ENCODE results near the gene FYTTD1.
"Not testable (repeated sequence)": the region's sequence is repeated elsewhere in the genome, so short reads cannot be mapped to it uniquely, and the experiment has no call there.

- not testable (repeated sequence) for TF ChIP-seq CTCF (IDR thresholded peaks at IDR 0.05); MAZ (IDR thresholded peaks at IDR 0.05; ENCODE audit: borderline replicate concordance, low read depth, low read length); MAX (IDR thresholded peaks at IDR 0.05); JUN (IDR thresholded peaks at IDR 0.05); CHD2 (IDR thresholded peaks at IDR 0.05; ENCODE audit: low read length, partially characterized antibody); EP300 (IDR thresholded peaks at IDR 0.05); CBX8 (IDR thresholded peaks at IDR 0.05)
Observed at GRCh38 chr3:197731483-197731882, 18.2 kb upstream of the FYTTD1 start.

Measured in A549 (cell line).